ENCODE measurements around the gene TMEM101.
"Not testable (repeated sequence)": the region's sequence is repeated elsewhere in the genome, so short reads cannot be mapped to it uniquely, and the experiment has no call there.

Gene TMEM101

DNA sequence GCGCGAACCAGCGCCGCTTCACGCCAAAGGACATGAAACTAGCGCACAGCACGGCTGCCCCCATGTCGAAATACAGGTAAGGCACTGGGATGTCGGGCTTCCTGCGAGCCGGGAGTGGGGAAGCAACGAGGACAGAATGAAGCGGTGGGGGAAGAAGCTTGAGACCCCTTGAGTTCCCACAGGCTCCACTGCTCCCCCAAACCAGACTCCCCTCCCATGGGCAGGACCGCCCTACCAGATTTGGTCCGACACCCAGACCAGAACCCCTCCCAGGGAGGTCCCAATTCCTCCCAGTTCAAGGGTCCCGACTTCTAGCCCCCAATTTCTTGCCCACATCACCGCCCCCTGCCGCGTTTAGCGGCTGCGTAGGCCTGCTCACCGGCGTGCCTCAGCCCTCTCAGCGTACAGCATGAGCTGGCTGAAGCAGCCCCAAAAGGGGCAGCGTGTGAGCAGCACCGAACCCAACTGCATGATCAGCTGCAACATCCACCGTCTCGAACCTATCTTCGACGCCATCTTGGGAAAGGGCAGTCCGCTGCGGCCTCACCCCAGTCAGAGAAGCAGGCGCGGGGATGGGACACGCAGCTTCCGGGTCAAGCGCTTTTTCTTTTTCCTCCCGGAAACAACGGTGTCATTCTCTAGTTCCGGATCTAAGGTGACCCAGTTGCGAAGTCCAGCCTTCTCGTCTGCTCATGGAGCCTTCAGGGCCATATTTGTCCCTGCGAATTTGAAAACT is at the start of gene TMEM101:
Gene TMEM101 (minus strand): TSS at position 527 of the 736 bp plus-strand sequence. CDS start 11 bp downstream, at position 516.
- no peak within 1 kb of the TSS for H3K27ac ChIP-seq (ENCODE audit: low read length)
- no peaks in the 10 kb centered on the region for H3K4me1 ChIP-seq (ENCODE audit: control insufficient read depth, insufficient read depth, low read length)
- no CpG with 5 or more reads among the region's 43 CpGs for WGBS (ENCODE audit: insufficient coverage, insufficient read length)
- H3K27me3 ChIP-seq (ENCODE audit: control insufficient read depth, insufficient read depth, low read length), result no peaks in the 10 kb centered on the region
- peaks cover 4% of the 10 kb centered on the region; the same call in 1 of the 2 replicates for H3K36me3 ChIP-seq (ENCODE audit: control insufficient read depth, insufficient read depth, low read length)
- H3K4me3 ChIP-seq (ENCODE audit: low read length), result peak within 1 kb of the TSS; percentile 85
- H3K9me3 ChIP-seq (ENCODE audit: control insufficient read depth, insufficient read depth, low read length), result no peaks in the 10 kb centered on the region
- no peak for DNase-seq (ENCODE audit: low read depth, low spot score)

DNA sequence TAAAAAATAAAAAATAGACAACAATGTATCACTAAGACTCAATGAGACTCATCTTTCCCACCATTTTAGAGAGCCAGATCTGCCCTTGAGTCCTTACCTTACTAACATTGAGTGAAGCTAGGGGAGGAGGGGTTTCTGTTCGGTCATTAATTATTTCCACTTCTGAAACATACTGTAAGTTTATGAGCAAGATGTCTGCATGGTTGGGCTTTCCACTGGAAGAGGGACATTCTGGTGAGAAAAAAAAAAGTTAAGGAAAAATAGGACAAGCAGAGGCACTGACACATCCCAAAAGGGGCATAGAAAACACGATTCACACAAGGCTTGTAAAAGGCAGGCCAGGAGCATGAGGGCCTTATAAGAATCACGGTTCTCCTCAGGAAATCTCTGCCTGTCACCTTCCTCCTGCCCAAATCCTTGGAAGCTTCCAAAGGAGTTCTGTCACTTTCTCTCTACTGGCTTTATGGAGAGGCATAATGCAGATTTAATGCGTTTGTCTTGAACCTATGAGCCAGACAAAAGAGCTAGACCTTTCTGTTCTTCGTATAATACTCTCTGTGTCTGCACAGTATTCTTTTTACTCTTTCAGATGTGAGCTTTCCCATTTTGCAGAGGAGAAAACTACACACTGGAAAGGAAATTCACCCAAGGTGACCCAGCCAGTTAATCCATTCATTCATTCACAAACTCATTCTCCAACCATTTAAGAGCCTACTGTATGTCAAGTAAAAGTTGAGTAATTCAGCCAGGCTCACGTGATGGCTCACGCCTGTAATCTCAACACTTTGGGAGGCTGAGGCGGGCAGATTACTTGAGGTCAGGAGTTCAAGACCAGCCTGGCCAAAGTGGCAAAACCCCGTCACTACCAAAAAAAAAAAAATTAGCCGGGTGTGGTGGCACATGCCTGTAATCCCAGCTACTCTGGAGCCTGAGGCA is 49.2 kb upstream of the TMEM101 start:
- Histone ChIP-seq H3K27me3 (ENCODE audit: control insufficient read depth, insufficient read depth, low read length) (no peaks in the 10 kb centered on the region), H3K9me3 (ENCODE audit: control insufficient read depth, insufficient read depth, low read length) (no peaks in the 10 kb centered on the region), H3K36me3 (ENCODE audit: control insufficient read depth, insufficient read depth, low read length) (peaks cover 4% of the 10 kb centered on the region; the same call in 1 of the 2 replicates), H3K4me1 (ENCODE audit: control insufficient read depth, insufficient read depth, low read length) (no peaks in the 10 kb centered on the region), H3K4me3 (ENCODE audit: low read length) (no peak overlapping the region), H3K27ac (ENCODE audit: low read length) (no peak overlapping the region)
- no CpG with 5 or more reads among the region's 10 CpGs for WGBS (ENCODE audit: insufficient coverage, insufficient read length)
- DNase-seq (ENCODE audit: low read depth, low spot score), result no peak

DNA sequence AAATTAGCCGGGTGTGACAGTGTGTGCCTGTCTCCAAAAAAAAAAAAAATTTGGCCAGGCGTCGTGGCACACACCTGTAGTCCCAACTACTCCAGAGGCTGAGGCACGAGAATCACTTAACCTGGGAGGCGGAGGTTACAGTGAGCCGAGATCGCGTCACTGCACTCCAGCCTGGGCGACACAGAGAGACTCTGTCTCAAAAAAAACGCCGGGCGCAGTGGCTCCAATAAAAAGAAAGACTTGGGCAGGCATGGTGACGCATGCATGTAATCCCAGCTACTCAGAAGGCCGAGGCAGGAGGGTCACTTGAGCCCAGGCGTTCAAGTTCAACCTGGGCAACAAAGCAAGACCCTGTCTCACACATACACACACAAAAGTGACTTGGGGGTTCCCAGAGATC is 48.1 kb upstream of the TMEM101 start:
- WGBS (ENCODE audit: insufficient coverage, insufficient read length), result no CpG with 5 or more reads among the region's 15 CpGs
- H3K9me3 ChIP-seq (ENCODE audit: control insufficient read depth, insufficient read depth, low read length), result no peaks in the 10 kb centered on the region
- DNase-seq (ENCODE audit: low read depth, low spot score), result no peak
- H3K36me3 ChIP-seq (ENCODE audit: control insufficient read depth, insufficient read depth, low read length), result peaks cover 5% of the 10 kb centered on the region; the same call in 1 of the 2 replicates
- no peaks in the 10 kb centered on the region for H3K27me3 ChIP-seq (ENCODE audit: control insufficient read depth, insufficient read depth, low read length)
- no peak overlapping the region for H3K4me3 ChIP-seq (ENCODE audit: low read length)
- no peaks in the 10 kb centered on the region for H3K4me1 ChIP-seq (ENCODE audit: control insufficient read depth, insufficient read depth, low read length)
- H3K27ac ChIP-seq (ENCODE audit: low read length), result no peak overlapping the region

DNA sequence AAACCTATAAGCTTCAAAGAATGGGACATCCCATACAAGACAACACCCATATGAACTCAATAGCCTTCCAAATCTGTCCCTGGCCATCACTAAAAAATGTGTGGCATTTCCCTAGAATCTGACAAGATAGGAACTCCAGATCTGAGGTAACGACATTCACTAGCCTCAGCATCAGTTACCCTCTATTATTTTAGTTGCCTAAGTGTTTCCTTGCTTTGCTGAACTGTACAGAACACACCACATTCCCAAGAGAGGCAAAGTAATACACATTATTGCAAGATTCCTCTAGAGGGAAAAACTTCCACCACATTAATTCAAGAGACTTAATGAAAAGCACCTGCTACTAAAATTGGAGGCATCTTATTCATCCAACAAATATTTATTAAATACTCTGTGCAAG is 46.7 kb upstream of the TMEM101 start:
- DNase-seq (ENCODE audit: low read depth, low spot score), result no peak
- H3K36me3 ChIP-seq (ENCODE audit: control insufficient read depth, insufficient read depth, low read length), result peaks cover 5% of the 10 kb centered on the region; the same call in 1 of the 2 replicates
- no CpG with 5 or more reads among the region's 1 CpG for WGBS (ENCODE audit: insufficient coverage, insufficient read length)
- no peaks in the 10 kb centered on the region for H3K27me3 ChIP-seq (ENCODE audit: control insufficient read depth, insufficient read depth, low read length)
- H3K9me3 ChIP-seq (ENCODE audit: control insufficient read depth, insufficient read depth, low read length), result no peaks in the 10 kb centered on the region
- no peak overlapping the region for H3K27ac ChIP-seq (ENCODE audit: low read length)
- no peak overlapping the region for H3K4me3 ChIP-seq (ENCODE audit: low read length)
- no peaks in the 10 kb centered on the region for H3K4me1 ChIP-seq (ENCODE audit: control insufficient read depth, insufficient read depth, low read length)

DNA sequence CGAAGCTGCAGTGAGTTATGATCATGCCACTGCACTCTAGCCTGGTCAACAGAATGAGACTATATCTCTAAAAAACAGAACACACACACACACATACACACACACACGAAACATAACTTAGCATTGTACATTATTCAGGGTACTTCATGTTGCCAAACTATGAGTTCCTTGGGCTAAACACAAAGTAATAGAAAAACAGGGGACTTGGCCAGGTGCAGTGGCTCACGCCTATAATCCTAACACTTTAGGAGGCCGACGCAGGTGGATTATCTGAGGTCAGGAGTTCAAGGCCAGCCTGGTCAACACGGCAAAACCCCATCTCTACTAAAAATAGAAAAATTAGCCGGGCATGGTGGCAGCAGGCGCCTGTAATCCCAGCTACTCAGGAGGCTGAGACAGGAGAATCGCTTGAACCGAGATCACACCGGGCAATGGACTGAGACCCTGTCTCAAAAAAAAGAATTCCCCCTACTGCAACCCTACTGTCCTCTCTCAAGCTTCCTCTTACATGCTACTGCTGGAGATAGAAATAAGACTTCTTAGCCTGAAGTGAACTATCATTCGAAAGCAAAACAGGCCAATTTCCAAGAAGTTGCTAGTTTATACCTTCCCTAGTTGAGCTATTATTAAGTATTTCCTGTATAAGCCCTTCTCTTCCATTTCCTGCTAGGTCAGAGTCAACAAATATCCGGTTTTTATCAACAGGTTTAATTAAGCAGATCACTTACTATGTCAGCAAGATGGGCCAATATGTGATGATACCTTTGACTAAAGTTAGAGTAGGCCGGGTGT is 44.5 kb upstream of the TMEM101 start:
- no CpG with 5 or more reads among the region's 14 CpGs for whole genome bisulfite sequencing (ENCODE audit: insufficient coverage, insufficient read length)
- Histone ChIP-seq H3K27ac (ENCODE audit: low read length) (no peak overlapping the region), H3K36me3 (ENCODE audit: control insufficient read depth, insufficient read depth, low read length) (peaks cover 7% of the 10 kb centered on the region; the same call in 1 of the 2 replicates), H3K4me3 (ENCODE audit: low read length) (no peak overlapping the region), H3K27me3 (ENCODE audit: control insufficient read depth, insufficient read depth, low read length) (no peaks in the 10 kb centered on the region), H3K4me1 (ENCODE audit: control insufficient read depth, insufficient read depth, low read length) (no peaks in the 10 kb centered on the region), H3K9me3 (ENCODE audit: control insufficient read depth, insufficient read depth, low read length) (no peaks in the 10 kb centered on the region)
- DNase-seq (ENCODE audit: low read depth, low spot score), result no peak

DNA sequence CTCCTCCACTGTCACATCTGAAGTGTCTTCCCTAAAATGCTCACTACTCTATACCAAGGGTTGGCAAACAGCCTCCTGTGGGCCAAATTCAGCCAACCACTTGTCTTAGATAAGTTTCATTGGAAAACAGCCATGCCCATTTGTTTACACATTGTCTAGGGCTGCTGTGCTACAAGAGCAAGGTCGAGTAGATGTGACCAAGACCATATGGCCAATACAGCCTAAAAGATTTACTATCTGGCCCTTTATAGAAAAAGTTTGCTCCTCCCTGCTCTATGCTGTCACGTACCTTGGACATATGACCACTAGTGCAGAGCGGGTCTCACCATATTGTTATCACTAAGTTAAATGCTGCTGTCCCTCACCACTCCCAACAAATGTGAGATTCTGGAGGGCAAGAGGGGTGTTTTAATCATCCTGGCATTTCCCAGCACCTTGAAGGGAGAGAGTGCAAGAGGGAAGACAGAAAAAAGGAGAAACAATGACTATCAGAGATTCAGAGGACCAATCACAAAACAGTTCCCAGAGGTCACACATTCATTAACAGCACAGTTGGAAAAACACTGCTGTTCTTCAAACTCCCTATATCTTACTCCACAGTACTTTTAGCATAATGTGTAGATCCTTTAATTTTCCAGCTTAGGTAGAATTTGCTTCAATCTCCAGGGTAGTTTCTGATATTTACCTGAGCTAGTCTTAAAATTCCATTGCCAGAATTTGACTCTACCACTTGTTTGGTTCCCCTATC is 38.5 kb upstream of the TMEM101 start:
- Histone ChIP-seq H3K4me3 (ENCODE audit: low read length) (no peak overlapping the region), H3K27me3 (ENCODE audit: control insufficient read depth, insufficient read depth, low read length) (no peaks in the 10 kb centered on the region), H3K4me1 (ENCODE audit: control insufficient read depth, insufficient read depth, low read length) (no peaks in the 10 kb centered on the region), H3K36me3 (ENCODE audit: control insufficient read depth, insufficient read depth, low read length) (peaks cover 26% of the 10 kb centered on the region; the same call in 1 of the 2 replicates), H3K27ac (ENCODE audit: low read length) (no peak overlapping the region), H3K9me3 (ENCODE audit: control insufficient read depth, insufficient read depth, low read length) (no peaks in the 10 kb centered on the region)
- no CpG with 5 or more reads among the region's 3 CpGs for WGBS (ENCODE audit: insufficient coverage, insufficient read length)
- no peak for DNase-seq (ENCODE audit: low read depth, low spot score)

DNA sequence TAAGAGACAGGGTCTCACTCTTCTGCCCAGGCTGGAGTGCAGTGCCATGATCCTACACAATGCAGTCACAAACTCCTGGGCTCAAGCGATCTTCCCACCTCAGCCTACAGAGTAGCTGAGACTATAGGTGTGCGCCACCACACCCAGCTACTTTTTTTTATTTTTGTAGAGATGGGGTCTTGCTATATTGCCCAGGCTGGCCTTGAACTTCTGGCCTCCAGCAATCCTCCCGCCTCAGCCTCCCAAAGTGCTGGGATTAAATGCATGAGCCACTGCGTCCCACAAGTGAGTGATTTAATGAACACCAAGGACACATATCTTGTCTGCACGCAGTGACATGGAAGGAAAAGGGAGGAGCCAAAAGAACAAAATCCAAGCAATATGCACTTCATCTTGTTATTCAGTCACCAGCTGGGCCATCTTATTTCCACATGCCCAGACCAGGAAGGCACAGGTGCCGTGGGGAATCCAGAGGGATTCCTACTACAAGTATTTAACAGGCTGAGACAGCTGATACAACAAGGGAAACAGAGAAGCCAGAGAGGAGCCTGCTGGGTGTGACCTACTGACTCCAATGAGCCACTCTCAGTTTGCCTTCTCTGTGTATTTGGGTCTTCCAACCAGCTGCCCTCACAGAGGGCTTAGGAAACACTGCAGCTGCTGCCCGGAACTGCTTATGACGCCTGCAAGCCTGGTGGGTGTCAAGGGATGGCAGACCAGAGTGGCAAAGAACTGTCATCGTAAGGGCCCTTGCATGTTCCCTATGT is 34.7 kb upstream of the TMEM101 start:
- H3K27ac ChIP-seq (ENCODE audit: low read length), result no peak overlapping the region
- H3K4me3 ChIP-seq (ENCODE audit: low read length), result no peak overlapping the region
- WGBS (ENCODE audit: insufficient coverage, insufficient read length), result no CpG with 5 or more reads among the region's 9 CpGs
- DNase-seq (ENCODE audit: low read depth, low spot score), result no peak
- H3K36me3 ChIP-seq (ENCODE audit: control insufficient read depth, insufficient read depth, low read length), result peaks cover 26% of the 10 kb centered on the region; the same call in 1 of the 2 replicates
- no peaks in the 10 kb centered on the region for H3K4me1 ChIP-seq (ENCODE audit: control insufficient read depth, insufficient read depth, low read length)
- no peaks in the 10 kb centered on the region for H3K9me3 ChIP-seq (ENCODE audit: control insufficient read depth, insufficient read depth, low read length)
- no peaks in the 10 kb centered on the region for H3K27me3 ChIP-seq (ENCODE audit: control insufficient read depth, insufficient read depth, low read length)

DNA sequence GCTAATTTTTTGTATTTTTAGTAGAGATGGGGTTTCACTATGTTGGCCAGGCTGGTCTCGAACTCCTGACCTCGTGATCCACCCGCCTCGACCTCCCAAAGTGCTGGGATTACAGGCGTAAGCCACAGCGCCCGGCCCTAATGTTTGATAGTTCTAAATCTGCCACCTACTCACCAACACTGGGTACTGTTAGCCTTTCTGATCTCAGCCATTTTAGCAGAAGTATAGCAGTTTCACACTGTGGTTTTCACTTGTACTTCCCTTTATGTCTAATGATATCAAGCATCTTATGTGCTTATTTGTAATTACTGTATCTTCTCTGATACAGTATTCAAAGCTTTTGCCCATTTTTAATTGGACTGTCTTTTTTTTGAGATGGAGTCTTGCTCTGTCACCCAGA is 32.1 kb upstream of the TMEM101 start:
- no CpG with 5 or more reads among the region's 7 CpGs for WGBS (ENCODE audit: insufficient coverage, insufficient read length)
- not testable (repeated sequence) for H3K27me3 ChIP-seq (ENCODE audit: control insufficient read depth, insufficient read depth, low read length); H3K4me3 ChIP-seq (ENCODE audit: low read length); DNase-seq (ENCODE audit: low read depth, low spot score); H3K4me1 ChIP-seq (ENCODE audit: control insufficient read depth, insufficient read depth, low read length); H3K9me3 ChIP-seq (ENCODE audit: control insufficient read depth, insufficient read depth, low read length); H3K27ac ChIP-seq (ENCODE audit: low read length)
- H3K36me3 ChIP-seq (ENCODE audit: control insufficient read depth, insufficient read depth, low read length), result peaks cover 11% of the 10 kb centered on the region; the same call in 1 of the 2 replicates

DNA sequence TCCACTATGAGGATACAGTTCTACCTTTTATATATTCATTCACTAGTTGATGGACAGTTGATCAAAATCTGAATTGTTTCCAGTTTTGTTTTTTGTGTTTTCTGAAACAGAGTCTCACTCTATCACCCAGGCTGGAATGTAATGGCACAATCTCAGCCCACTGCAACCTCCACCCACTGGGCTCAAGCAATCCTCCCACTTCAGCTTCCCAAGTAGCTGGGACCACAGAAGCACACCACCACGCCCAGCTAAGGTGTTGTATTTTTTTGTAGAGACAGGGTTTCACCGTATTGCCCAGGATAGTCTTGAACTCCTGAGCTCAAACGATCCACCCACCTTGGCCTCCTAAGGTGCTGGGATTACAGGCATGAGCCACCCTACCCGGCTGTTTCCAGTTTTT is 30.7 kb upstream of the TMEM101 start:
- H3K9me3 ChIP-seq (ENCODE audit: control insufficient read depth, insufficient read depth, low read length), result no peaks in the 10 kb centered on the region
- DNase-seq (ENCODE audit: low read depth, low spot score), result no peak
- H3K27ac ChIP-seq (ENCODE audit: low read length), result no peak overlapping the region
- H3K4me1 ChIP-seq (ENCODE audit: control insufficient read depth, insufficient read depth, low read length), result no peaks in the 10 kb centered on the region
- WGBS (ENCODE audit: insufficient coverage, insufficient read length), result no CpG with 5 or more reads among the region's 4 CpGs
- H3K27me3 ChIP-seq (ENCODE audit: control insufficient read depth, insufficient read depth, low read length), result no peaks in the 10 kb centered on the region
- peaks cover 7% of the 10 kb centered on the region; the same call in 1 of the 2 replicates for H3K36me3 ChIP-seq (ENCODE audit: control insufficient read depth, insufficient read depth, low read length)
- no peak overlapping the region for H3K4me3 ChIP-seq (ENCODE audit: low read length)
